Lung (tissue), 16 donors: Measurements from ENCODE around the gene ZNF584. TPM values are rescaled to one million over a fixed set of nuclear protein-coding genes. Genes with fewer than 3 reads are reported as not detected.

Experiments used
- ATAC-seq: fragments of 200-7000 bp; cut with Tn5 transposase; one replicate; pipeline ENCODE4 v1.9.1; 2020; ENCODE audit warnings: moderate number of reproducible peaks; ENCODE audit not compliant: insufficient read depth, low FRiP score
- DNase-seq, 3 donors: peaks; one replicate each; pipeline ENCODE4 v3.0.0-alpha.2; 2013 to 2017
- H3K27ac ChIP-seq, 2 donors: one replicate each; pipeline ENCODE4 v1.5.1; 2013; ENCODE audit warnings: mild to moderate bottlenecking in 2 of 2, moderate library complexity in 2 of 2, control low read depth in 1 of 2, inconsistent platforms in 1 of 2, low read depth in 1 of 2, low read length in 1 of 2
- H3K27me3 ChIP-seq, 3 donors: one replicate each; pipeline ENCODE4 v1.5.1; 2013; ENCODE audit warnings: low read length in 2 of 3; ENCODE audit not compliant: control insufficient read depth in 3 of 3, insufficient read depth in 3 of 3
- H3K36me3 ChIP-seq, 4 donors: one replicate each; pipeline ENCODE4 v1.5.1; 2013; ENCODE audit warnings: low read length in 4 of 4, mild to moderate bottlenecking in 1 of 4, moderate library complexity in 1 of 4; ENCODE audit not compliant: control insufficient read depth in 4 of 4, insufficient read depth in 4 of 4
- H3K4me1 ChIP-seq, 5 donors: one replicate each; pipeline ENCODE4 v1.5.1; 2013; ENCODE audit warnings: low read length in 5 of 5, mild to moderate bottlenecking in 2 of 5, moderate library complexity in 1 of 5; ENCODE audit not compliant: control insufficient read depth in 5 of 5, insufficient read depth in 5 of 5
- H3K4me3 ChIP-seq: one replicate; pipeline ENCODE4 v1.5.1; 2013; ENCODE audit warnings: mild to moderate bottlenecking, control low read depth, moderate library complexity
- H3K9ac ChIP-seq, 2 donors: one replicate each; pipeline ENCODE4 v1.5.1; 2013; ENCODE audit warnings: low read length in 2 of 2, control low read depth in 1 of 2; ENCODE audit not compliant: insufficient read depth in 1 of 2
- H3K9me3 ChIP-seq, 4 donors: one replicate each; pipeline ENCODE4 v1.5.1; 2013; ENCODE audit warnings: low read length in 3 of 4, mild to moderate bottlenecking in 1 of 4, moderate library complexity in 1 of 4; ENCODE audit not compliant: control insufficient read depth in 4 of 4, insufficient read depth in 3 of 4
- WGBS, 2 donors: extraction: QIAGEN DNeasy Blood & Tissue Kit; methylation state at CpG; one replicate each; pipeline ENCODE4 v1.1.7; 2013; 5-methylcytosine and 5-hydroxymethylcytosine counted together
- long read RNA-seq, 5 donors: transcript quantifications; one replicate each; lab custom pipeline, GENCODE V29; 2026
- polyA plus RNA-seq, 2 donors: library from polyadenylated mRNA; stranded (reverse); fragments of 200-250 nt; gene quantifications; one replicate each; pipeline ENCODE4 v1.2.1, GENCODE V29; 2013
- total RNA-seq, 2 donors: library from RNA; depleted of rRNA in 1 of 2; stranded (reverse); fragments of >200 nt in 1 of 2; gene quantifications; one replicate each; pipeline ENCODE4 v1.2.1, GENCODE V29; 2014 to 2021
- TF ChIP-seq, protein P1 (sequence below): IDR thresholded peaks from 2 replicates; pipeline ENCODE4 v1.5.1; 2012; ENCODE audit warnings: mild to moderate bottlenecking; ENCODE audit errors: control extremely low read depth, extremely low read depth
- donor health status: control.
- donor health status: control.
- donor health status: Bipolar disorder and iron deficiency.
- donor health status: healthy.
- donor health status: DM: yes; HTN: yes; CAD: no.

ZNF584 gene
- 10 to 100 TPM; 14.4 to 16.9 TPM for total RNA-seq
- 10 to 100 TPM in 1 of 2 donors, 1 to 10 TPM in 1; 6.0 to 13.1 TPM for polyA plus RNA-seq
- long read RNA-seq, donor 1, transcript ZNF584-208 (1 exons, 2,709 nt) = major isoform, 6 of 8 reads
- long read RNA-seq, donor 1, partial matches to known transcripts = 0 of 8 reads
- long read RNA-seq, donor 1, other reads (novel, unspliced or antisense) = 0 of 8 reads
- long read RNA-seq, donor 2, partial matches to known transcripts = 0 of 6 reads
- long read RNA-seq, donor 2, other reads (novel, unspliced or antisense) = 0 of 6 reads
- long read RNA-seq, donor 3, partial matches to known transcripts = 0 of 3 reads
- long read RNA-seq, donor 3, other reads (novel, unspliced or antisense) = 0 of 3 reads
- long read RNA-seq, donor 4, partial matches to known transcripts = 0 of 2 reads
- long read RNA-seq, donor 4, other reads (novel, unspliced or antisense) = 0 of 2 reads
- long read RNA-seq, donor 5, transcript ZNF584-208 (1 exons, 2,709 nt) = major isoform, 11 of 11 reads
- long read RNA-seq, donor 5, partial matches to known transcripts = 0 of 11 reads
- long read RNA-seq, donor 5, other reads (novel, unspliced or antisense) = 0 of 11 reads

DNA sequence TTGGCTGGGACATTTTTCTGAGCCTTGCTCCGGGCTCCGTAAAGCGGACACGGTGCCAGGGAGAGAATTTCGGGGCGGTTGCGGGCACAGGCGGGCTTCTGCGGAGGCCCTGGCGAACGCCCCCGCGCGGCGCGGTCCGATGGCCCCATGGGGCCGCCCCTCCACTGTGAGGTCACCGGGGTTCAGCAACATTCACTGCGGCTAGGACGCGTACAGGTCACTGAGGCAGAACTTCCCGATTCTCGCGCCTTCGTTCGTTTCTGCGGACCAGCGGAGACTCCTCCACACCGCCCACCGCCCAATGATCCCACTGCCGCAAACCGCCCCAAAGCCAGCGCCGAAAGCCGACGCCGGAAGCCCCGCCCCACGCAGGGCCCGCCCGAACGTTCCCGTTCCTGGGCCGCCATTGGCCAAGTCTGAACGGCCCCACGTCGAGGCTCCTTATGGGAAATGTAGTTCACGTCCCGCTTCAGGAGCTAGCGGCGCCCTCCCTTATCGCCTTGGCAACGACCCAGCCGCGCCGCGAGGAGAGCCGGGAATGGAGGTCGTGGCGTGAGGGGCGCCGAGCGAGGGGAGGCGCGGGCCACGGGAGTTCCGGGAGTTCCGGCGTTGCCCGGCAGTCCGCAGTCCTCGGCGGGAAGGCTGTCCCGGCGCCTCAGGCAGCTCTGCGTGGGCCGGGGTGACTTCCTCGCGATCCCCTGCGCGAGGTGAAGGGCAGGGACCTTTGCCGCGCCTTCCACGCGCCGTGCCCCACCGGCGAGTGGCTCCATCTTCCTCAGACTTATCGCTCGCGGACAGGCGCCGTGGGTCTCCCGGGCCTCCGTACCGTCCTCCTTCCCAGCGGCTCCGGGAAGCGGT, at the start of gene ZNF584:
ZNF584 (plus strand) TSS at position 498 of the 858 bp plus-strand sequence. CDS start 499 bp downstream, outside the sequence.
- peak within 1 kb of the TSS; percentile 92 to 96 for H3K27ac ChIP-seq
- ATAC-seq = peak; percentile 96
- peak; percentile 98 to 99 (median 98) for DNase-seq
- peak within 1 kb of the TSS; percentile 87 for H3K4me3 ChIP-seq
- peak within 1 kb of the TSS; percentile 85 to 91 for H3K9ac ChIP-seq
- H3K27me3 ChIP-seq = no peaks in the 10 kb centered on the region
- WGBS, 2 donors = 0% methylated on average over 99 to 100 of the region's 100 CpGs
- H3K36me3 ChIP-seq = peaks cover 0 to 3% (median 0%) of the 10 kb centered on the region in 4 donors
- peaks cover 4 to 22% (median 13%) of the 10 kb centered on the region in 5 donors for H3K4me1 ChIP-seq
- TF ChIP-seq, protein P1, sequence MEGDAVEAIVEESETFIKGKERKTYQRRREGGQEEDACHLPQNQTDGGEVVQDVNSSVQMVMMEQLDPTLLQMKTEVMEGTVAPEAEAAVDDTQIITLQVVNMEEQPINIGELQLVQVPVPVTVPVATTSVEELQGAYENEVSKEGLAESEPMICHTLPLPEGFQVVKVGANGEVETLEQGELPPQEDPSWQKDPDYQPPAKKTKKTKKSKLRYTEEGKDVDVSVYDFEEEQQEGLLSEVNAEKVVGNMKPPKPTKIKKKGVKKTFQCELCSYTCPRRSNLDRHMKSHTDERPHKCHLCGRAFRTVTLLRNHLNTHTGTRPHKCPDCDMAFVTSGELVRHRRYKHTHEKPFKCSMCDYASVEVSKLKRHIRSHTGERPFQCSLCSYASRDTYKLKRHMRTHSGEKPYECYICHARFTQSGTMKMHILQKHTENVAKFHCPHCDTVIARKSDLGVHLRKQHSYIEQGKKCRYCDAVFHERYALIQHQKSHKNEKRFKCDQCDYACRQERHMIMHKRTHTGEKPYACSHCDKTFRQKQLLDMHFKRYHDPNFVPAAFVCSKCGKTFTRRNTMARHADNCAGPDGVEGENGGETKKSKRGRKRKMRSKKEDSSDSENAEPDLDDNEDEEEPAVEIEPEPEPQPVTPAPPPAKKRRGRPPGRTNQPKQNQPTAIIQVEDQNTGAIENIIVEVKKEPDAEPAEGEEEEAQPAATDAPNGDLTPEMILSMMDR = no peak
- no peaks in the 10 kb centered on the region for H3K9me3 ChIP-seq

DNA sequence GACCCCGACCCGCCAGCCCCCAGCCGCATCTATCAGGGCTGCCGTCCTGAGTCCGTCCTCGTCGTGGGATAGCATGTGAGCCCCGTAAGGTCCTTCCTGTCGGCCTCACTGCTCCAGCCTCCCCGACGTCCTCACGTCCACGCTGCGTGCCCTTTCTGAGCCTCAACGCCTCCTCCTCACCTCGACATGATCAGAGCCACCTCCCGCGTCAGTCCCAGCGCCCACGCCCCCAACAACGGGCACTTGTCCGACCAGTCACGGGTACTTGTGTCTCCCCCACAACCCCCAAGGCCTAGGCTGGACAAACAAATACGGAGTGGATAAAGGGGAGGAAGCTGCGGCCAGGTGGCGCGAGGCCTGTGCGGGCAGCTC, 46.6 kb upstream of the ZNF584 start:
- Histone ChIP-seq H3K4me1 (peaks cover 0 to 21% (median 0%) of the 10 kb centered on the region in 5 donors), H3K27ac (peak overlapping the region; percentile 90 to 98), H3K36me3 (no peaks in the 10 kb centered on the region), H3K4me3 (peak overlapping the region; percentile 66), H3K27me3 (peaks cover 0 to under 1% (median 0%) of the 10 kb centered on the region in 3 donors), H3K9ac (peak overlapping the region; percentile 79 to 96), H3K9me3 (peaks cover 0 to 4% (median 0%) of the 10 kb centered on the region in 4 donors)
- DNase-seq (peak in 1 of 3 donors; percentile 62), ATAC-seq (peak; percentile 5)
- WGBS, 2 donors = 2 to 4% methylated on average over 28 of the region's 28 CpGs
- TF ChIP-seq, protein P1 = no peak

DNA sequence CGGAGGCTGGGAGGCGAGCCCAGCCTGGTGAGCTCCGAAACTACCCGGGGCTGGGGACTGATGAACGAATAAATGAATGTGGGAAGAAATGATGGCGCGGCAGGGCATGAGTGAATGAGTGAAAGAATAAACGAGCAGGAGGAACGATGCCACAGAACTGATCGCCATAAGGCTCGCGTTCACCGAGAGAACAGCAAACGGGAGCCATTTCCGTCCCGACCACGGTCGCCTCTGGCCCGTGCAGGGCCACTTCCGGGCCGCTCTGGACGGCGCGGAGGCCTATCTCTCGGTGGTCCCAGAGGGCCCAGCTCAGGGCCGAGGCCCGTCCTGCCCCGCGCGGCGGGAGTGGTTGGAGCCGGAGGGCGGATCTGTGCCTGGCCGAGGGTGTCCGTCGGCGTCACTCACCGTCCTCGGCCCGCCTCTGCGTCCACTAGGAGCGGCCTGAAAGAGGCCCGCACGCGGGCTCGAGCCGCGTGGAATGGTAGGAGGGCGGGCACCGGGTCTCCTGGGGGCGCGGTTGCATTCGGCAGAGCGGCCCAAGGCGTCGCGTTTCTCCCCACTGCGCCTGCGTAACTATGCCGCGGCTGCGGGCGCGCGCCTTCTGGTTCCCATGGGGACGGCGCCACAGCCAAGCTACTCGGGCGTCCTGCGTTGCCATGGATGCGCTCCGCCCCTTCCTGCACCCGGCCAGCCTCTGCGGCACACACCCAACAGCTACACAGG, 46.0 kb upstream of the ZNF584 start, which contains the start of gene ZNF497:
ZNF497 (minus strand) TSS at position 480 of the 723 bp plus-strand sequence. CDS start 5,116 bp downstream, outside the sequence.
- peak within 1 kb of the TSS; percentile 79 to 96 for H3K9ac ChIP-seq
- TF ChIP-seq, protein P1 = no peak
- H3K36me3 ChIP-seq = no peaks in the 10 kb centered on the region
- H3K9me3 ChIP-seq = peaks cover 0 to 2% (median 0%) of the 10 kb centered on the region in 4 donors
- H3K4me1 ChIP-seq = peaks cover 0 to 16% (median 0%) of the 10 kb centered on the region in 5 donors
- H3K4me3 ChIP-seq = peak within 1 kb of the TSS; percentile 66
- H3K27ac ChIP-seq = peak within 1 kb of the TSS; percentile 90 to 98
- H3K27me3 ChIP-seq = no peaks in the 10 kb centered on the region
- WGBS, 2 donors = 0% methylated on average over 51 to 74 of the region's 74 CpGs
- ATAC-seq (peak; percentile 94), DNase-seq (peak; percentile 98)
